HG02970 (cell line): ENCODE measurements around the gene TENT5A.
A peak's percentile ranks its signal among the peaks of the same experiment; 100 is the strongest.
"Not testable (repeated sequence)": the region's sequence is repeated elsewhere in the genome, so short reads cannot be mapped to it uniquely, and the experiment has no call there.

Experiments
- ATAC-seq: cut with Tn5 transposase; IDR thresholded peaks from one replicate; pipeline ENCODE4 v1.9.1; 2021; ENCODE audit warnings: mild to moderate bottlenecking, moderate library complexity, moderate number of reproducible peaks; ENCODE audit not compliant: unreplicated experiment, low FRiP score

Gene TENT5A

GRCh38 chr6:81752084-81752920 lies at the start of gene TENT5A:
TENT5A (minus strand) TSS chr6:81752681; CDS start chr6:81752141, 540 bp downstream.
- peak; percentile 84 for ATAC-seq

- ATAC-seq: no peak
Measured at GRCh38 chr6:81801489-81801888, 49.0 kb upstream of the TENT5A start.

GRCh38 chr6:81800666-81801065 lies 48.2 kb upstream of the TENT5A start:
- no peak for ATAC-seq

GRCh38 chr6:81799323-81799722 lies 46.8 kb upstream of the TENT5A start:
- ATAC-seq: no peak

- no peak for ATAC-seq
Measured at GRCh38 chr6:81797591-81797990, 45.1 kb upstream of the TENT5A start.

GRCh38 chr6:81795890-81796289 lies 43.4 kb upstream of the TENT5A start:
- no peak for ATAC-seq

GRCh38 chr6:81793821-81794475 lies 41.5 kb upstream of the TENT5A start:
- no peak for ATAC-seq

GRCh38 chr6:81792826-81793225 lies 40.3 kb upstream of the TENT5A start:
- ATAC-seq: no peak

- ATAC-seq: no peak
Measured at GRCh38 chr6:81791756-81792155, 39.3 kb upstream of the TENT5A start.

GRCh38 chr6:81790034-81790433 lies 37.6 kb upstream of the TENT5A start:
- ATAC-seq: no peak

GRCh38 chr6:81789291-81789690 lies 36.8 kb upstream of the TENT5A start:
- ATAC-seq: no peak

GRCh38 chr6:81788748-81789147 lies 36.3 kb upstream of the TENT5A start:
- ATAC-seq: no peak

GRCh38 chr6:81787313-81788068 lies 35.0 kb upstream of the TENT5A start:
- no peak for ATAC-seq

GRCh38 chr6:81786150-81786549 lies 33.7 kb upstream of the TENT5A start:
- ATAC-seq: no peak

- no peak for ATAC-seq
Measured at GRCh38 chr6:81785377-81785776, 32.9 kb upstream of the TENT5A start.

- ATAC-seq: no peak
Measured at GRCh38 chr6:81783893-81784292, 31.4 kb upstream of the TENT5A start.

- no peak for ATAC-seq
Measured at GRCh38 chr6:81781624-81782023, 29.1 kb upstream of the TENT5A start.

GRCh38 chr6:81777586-81778268 lies 25.2 kb upstream of the TENT5A start:
- ATAC-seq: no peak

GRCh38 chr6:81776219-81776618 lies 23.7 kb upstream of the TENT5A start:
- ATAC-seq: not testable (repeated sequence)

- no peak for ATAC-seq
Measured at GRCh38 chr6:81774542-81774941, 22.1 kb upstream of the TENT5A start.

- no peak for ATAC-seq
Measured at GRCh38 chr6:81773887-81774286, 21.4 kb upstream of the TENT5A start.
